Keratinocyte (primary cell): Measurements from ENCODE around the gene SUFU. TPM values are rescaled to one million over a fixed set of nuclear protein-coding genes. Genes with fewer than 3 reads are reported as not detected.

Experiments used
- DNase-seq: peaks from one replicate; pipeline ENCODE4 v3.0.0-alpha.2; 2011; ENCODE audit warnings: low read depth, missing footprints, low spot score
- FAIRE-seq: peaks from 2 replicates; lab custom pipeline; 2011; peaks lifted over from hg19 to GRCh38; lab: Jason Lieb, UNC
- H2AFZ ChIP-seq: 2 replicates; pipeline ENCODE4 v1.6.0; 2012; ENCODE audit warnings: low read length, control low read depth, inconsistent platforms; ENCODE audit not compliant: control insufficient read depth
- H3K27ac ChIP-seq: 2 replicates; pipeline ENCODE4 v1.5.1; 2011; ENCODE audit warnings: low read length; ENCODE audit not compliant: control insufficient read depth, insufficient read depth
- H3K27me3 ChIP-seq: 3 replicates; pipeline ENCODE4 v1.6.0; 2011; ENCODE audit warnings: low read length; ENCODE audit not compliant: control insufficient read depth, insufficient read depth; ENCODE audit errors: extremely low read depth
- H3K36me3 ChIP-seq, 2 experiments: 2 replicates in 1 of 2; 3 replicates in 1 of 2; pipeline ENCODE4 v1.5.1; 2011; ENCODE audit warnings: low read length in 2 of 2, mild to moderate bottlenecking in 1 of 2; ENCODE audit not compliant: control insufficient read depth in 2 of 2, insufficient read depth in 2 of 2; ENCODE audit errors: extremely low read depth in 1 of 2
- H3K4me1 ChIP-seq: 3 replicates; pipeline ENCODE4 v1.5.1; 2011; ENCODE audit warnings: low read length; ENCODE audit not compliant: control insufficient read depth, insufficient read depth; ENCODE audit errors: extremely low read depth
- H3K4me2 ChIP-seq: 3 replicates; pipeline ENCODE4 v1.6.0; 2011; ENCODE audit warnings: low read depth, low read length; ENCODE audit not compliant: control insufficient read depth, insufficient read depth; ENCODE audit errors: extremely low read depth
- H3K4me3 ChIP-seq, 3 experiments: fragments of 200-600 bp in 1 of 3; sonication (generic) in 1 of 3; 2 replicates in 2 of 3; 3 replicates in 1 of 3; pipeline ENCODE4 v1.5.1; 2011 to 2016; ENCODE audit warnings: low read length in 3 of 3, mild to moderate bottlenecking in 3 of 3, control low read depth in 2 of 3, inconsistent platforms in 1 of 3, low read depth in 1 of 3, mixed read lengths in 1 of 3, mixed run types in 1 of 3, moderate library complexity in 1 of 3; ENCODE audit not compliant: control insufficient read depth in 2 of 3, insufficient read depth in 2 of 3; ENCODE audit errors: extremely low read depth in 1 of 3
- H3K79me2 ChIP-seq: 2 replicates; pipeline ENCODE4 v1.6.0; 2012; ENCODE audit warnings: low read length; ENCODE audit not compliant: control insufficient read depth, insufficient read depth
- H3K9ac ChIP-seq: 3 replicates; pipeline ENCODE4 v1.6.0; 2011; ENCODE audit warnings: low read length; ENCODE audit not compliant: control insufficient read depth, insufficient read depth; ENCODE audit errors: extremely low read depth
- H3K9me1 ChIP-seq: 3 replicates; pipeline ENCODE4 v1.6.0; 2011; ENCODE audit warnings: low read length; ENCODE audit not compliant: control insufficient read depth, insufficient read depth; ENCODE audit errors: extremely low read depth
- H3K9me3 ChIP-seq: 2 replicates; pipeline ENCODE4 v1.5.1; 2012; ENCODE audit warnings: low read depth, low read length; ENCODE audit not compliant: control insufficient read depth
- H4K20me1 ChIP-seq: 3 replicates; pipeline ENCODE4 v1.6.0; 2011; ENCODE audit warnings: low read length; ENCODE audit not compliant: control insufficient read depth, insufficient read depth; ENCODE audit errors: extremely low read depth
- EZH2 ChIP-seq: IDR thresholded peaks from one replicate; pipeline ENCODE4 v1.6.1; 2012; ENCODE audit warnings: inconsistent platforms, mild to moderate bottlenecking, low read length, moderate library complexity
- dilution Hi-C: fragments of 300-500 bp; cut with MboI; formaldehyde crosslinking; loops from one replicate; pipeline ENCODE4 v1.7.0; 2020; ENCODE audit warnings: low sequenced_read_pairs; ENCODE audit not compliant: extremely low pct_ligation_motif_present
- polyA plus RNA-seq, 5 experiments: library from polyadenylated mRNA; depleted of rRNA in 3 of 5; stranded (reverse) in 3 of 5; stranded (forward) in 1 of 5; unstranded in 1 of 5; fragments of >200 nt; gene quantifications; 1 replicate in 1 of 5; 2 replicates in 3 of 5; 3 replicates in 1 of 5; pipeline versions ENCODE4 v1.2.1 to v1.2.3, GENCODE V29; 2011 to 2012; ENCODE audit warnings: missing spikeins in 2 of 5, low read depth in 1 of 5, low replicate concordance in 1 of 5
- TF ChIP-seq, protein P1 (sequence below), 3 experiments: IDR thresholded peaks in 1 of 3; conservative IDR thresholded peaks in 1 of 3; optimal IDR thresholded peaks in 1 of 3; 2 replicates in 2 of 3; 3 replicates in 1 of 3; pipeline versions ENCODE3 to v1.5.1; 2011; ENCODE audit warnings: low read length in 3 of 3, mild to moderate bottlenecking in 3 of 3, moderate library complexity in 2 of 3, control low read depth in 1 of 3, inconsistent platforms in 1 of 3; ENCODE audit not compliant: insufficient read depth in 2 of 3; ENCODE audit errors: extremely low read depth in 1 of 3

SUFU gene
- polyA plus RNA-seq, 1 donor (not counting 4 experiments of a cell fraction or from before 2014, with no cell fraction given) = 3.7 TPM

DNA sequence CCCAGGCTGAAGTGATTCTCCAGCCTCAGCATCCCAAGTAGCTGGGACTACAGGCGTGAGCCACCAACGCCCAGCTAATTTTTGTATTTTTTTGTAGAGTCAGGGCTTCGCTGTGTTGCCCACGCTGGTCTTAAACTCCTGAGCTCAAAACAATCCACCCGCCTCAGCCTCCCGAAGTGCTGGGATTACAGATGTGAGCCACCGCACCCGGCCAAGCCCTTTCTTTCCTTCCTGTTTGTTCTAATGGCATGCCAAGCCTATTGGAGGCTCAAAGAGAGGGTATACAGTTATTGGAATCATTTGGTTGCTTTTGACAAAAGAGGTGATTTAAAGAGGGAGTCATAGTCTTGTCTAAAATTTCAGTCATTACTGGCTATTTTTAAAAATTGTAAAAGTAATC lies 94.5 kb downstream of the SUFU start:
- no peak overlapping the region for H3K27ac ChIP-seq
- H3K4me2 ChIP-seq = no peak overlapping the region

DNA sequence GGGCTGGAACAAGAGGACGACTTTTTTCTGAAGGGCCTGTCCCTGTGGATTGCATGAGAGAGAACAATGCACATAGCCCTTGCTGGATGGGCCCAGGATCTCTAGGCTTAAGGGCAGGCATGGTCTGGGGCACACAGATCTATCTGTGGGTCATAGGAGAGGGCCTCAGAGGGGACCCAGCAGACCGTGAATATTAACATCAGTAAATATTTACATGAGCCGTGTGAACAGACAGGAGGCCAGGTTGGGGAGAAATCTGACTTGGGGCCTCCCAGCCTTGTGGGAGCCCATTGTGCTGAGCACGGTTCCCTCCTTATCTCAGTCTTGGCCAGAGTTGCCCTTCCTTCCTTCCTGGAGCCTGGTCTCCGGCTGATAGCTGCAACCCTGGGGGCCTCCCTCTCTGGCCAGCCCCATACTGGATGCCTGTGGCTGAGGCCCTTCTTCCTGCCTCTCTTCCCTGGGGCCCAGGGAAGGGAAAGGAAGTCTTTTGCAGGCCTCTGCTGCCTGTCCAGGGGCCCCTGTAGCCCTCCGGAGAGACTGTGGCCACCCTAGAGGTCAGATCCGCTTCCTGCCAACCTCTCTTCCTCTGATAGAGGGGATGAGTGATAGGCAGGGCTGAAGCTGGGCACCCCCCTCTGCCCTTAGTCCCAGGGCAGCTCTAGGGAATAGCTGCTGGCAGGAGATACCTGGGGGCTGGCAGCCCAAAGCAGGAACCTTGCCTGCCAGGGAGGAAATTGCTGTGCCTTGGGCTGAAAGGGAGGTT lies 96.0 kb downstream of the SUFU start:
- H3K79me2 ChIP-seq = no peaks in the 10 kb centered on the region
- H3K9me3 ChIP-seq = no peaks in the 10 kb centered on the region
- H3K27me3 ChIP-seq = no peaks in the 10 kb centered on the region
- FAIRE-seq (no peak), DNase-seq (no peak)
- H4K20me1 ChIP-seq = no peaks in the 10 kb centered on the region
- no peak overlapping the region for H3K27ac ChIP-seq
- TF ChIP-seq EZH2 = no peak
- TF ChIP-seq, protein P1, sequence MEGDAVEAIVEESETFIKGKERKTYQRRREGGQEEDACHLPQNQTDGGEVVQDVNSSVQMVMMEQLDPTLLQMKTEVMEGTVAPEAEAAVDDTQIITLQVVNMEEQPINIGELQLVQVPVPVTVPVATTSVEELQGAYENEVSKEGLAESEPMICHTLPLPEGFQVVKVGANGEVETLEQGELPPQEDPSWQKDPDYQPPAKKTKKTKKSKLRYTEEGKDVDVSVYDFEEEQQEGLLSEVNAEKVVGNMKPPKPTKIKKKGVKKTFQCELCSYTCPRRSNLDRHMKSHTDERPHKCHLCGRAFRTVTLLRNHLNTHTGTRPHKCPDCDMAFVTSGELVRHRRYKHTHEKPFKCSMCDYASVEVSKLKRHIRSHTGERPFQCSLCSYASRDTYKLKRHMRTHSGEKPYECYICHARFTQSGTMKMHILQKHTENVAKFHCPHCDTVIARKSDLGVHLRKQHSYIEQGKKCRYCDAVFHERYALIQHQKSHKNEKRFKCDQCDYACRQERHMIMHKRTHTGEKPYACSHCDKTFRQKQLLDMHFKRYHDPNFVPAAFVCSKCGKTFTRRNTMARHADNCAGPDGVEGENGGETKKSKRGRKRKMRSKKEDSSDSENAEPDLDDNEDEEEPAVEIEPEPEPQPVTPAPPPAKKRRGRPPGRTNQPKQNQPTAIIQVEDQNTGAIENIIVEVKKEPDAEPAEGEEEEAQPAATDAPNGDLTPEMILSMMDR (optimal IDR thresholded peaks at IDR 0.05 in 1 of 3, IDR thresholded peaks at IDR 0.05 in 1 of 3, conservative IDR thresholded peaks at IDR 0.05 in 1 of 3; ENCODE audit: extremely low read depth in 1 of 3, insufficient read depth in 2 of 3, low read length in 3 of 3) = no peak
- no peaks in the 10 kb centered on the region for H3K9me1 ChIP-seq
- H3K36me3 ChIP-seq = peaks cover 10 to 15% of the 10 kb centered on the region in 2 experiments
- dilution Hi-C loops = no loop called here
- H3K4me3 ChIP-seq = no peak overlapping the region
- H2AFZ ChIP-seq = no peak overlapping the region
- H3K4me1 ChIP-seq = peaks cover 13% of the 10 kb centered on the region
- no peak overlapping the region for H3K9ac ChIP-seq
- no peak overlapping the region for H3K4me2 ChIP-seq

More for the DNA sequence above, 94.5 kb downstream of the SUFU start:
- no peak for FAIRE-seq
- no peaks in the 10 kb centered on the region for H3K9me1 ChIP-seq
- H3K27me3 ChIP-seq = no peaks in the 10 kb centered on the region
- no peaks in the 10 kb centered on the region for H3K4me1 ChIP-seq
- H3K9ac ChIP-seq = no peak overlapping the region
- no peak overlapping the region for H2AFZ ChIP-seq
- H3K36me3 ChIP-seq = peaks cover 10 to 18% of the 10 kb centered on the region in 2 experiments
- H4K20me1 ChIP-seq = no peaks in the 10 kb centered on the region
- no peaks in the 10 kb centered on the region for H3K9me3 ChIP-seq
- no peak for DNase-seq
- dilution Hi-C loops = no loop called here
- TF ChIP-seq EZH2 = no peak
- H3K79me2 ChIP-seq = no peaks in the 10 kb centered on the region
- H3K4me3 ChIP-seq = no peak overlapping the region
